Upper lobe of left lung (tissue), 6 donors: Measurements from ENCODE around the gene FIBCD1. TPM values are rescaled to one million over a fixed set of nuclear protein-coding genes. Genes with fewer than 3 reads are reported as not detected.

Experiments
- ATAC-seq, 2 donors: fragments of 200-7000 bp; cut with Tn5 transposase; one replicate each; pipeline ENCODE4 v1.9.1; 2022; ENCODE audit warnings: mild to moderate bottlenecking in 2 of 2, moderate library complexity in 2 of 2; ENCODE audit not compliant: low FRiP score in 2 of 2
- DNase-seq, 2 donors: peaks; one replicate each; pipeline ENCODE4 v3.0.0-alpha.2; 2019 to 2020
- H3K27ac ChIP-seq, 4 donors: fragments of 200-600 bp; sonication (generic); one replicate each; pipeline ENCODE4 v1.5.1; 2016 to 2019
- H3K27me3 ChIP-seq, 4 donors: fragments of 200-600 bp; sonication (generic); one replicate each; pipeline ENCODE4 v1.5.1; 2017 to 2019
- H3K36me3 ChIP-seq, 4 donors: fragments of 200-600 bp; sonication (generic); one replicate each; pipeline ENCODE4 v1.5.1; 2016 to 2019
- H3K4me1 ChIP-seq, 4 donors: fragments of 200-600 bp; sonication (generic); one replicate each; pipeline ENCODE4 v1.5.1; 2018 to 2019
- H3K4me3 ChIP-seq, 4 donors: fragments of 200-600 bp; sonication (generic); one replicate each; pipeline ENCODE4 v1.5.1; 2017 to 2019; ENCODE audit warnings: mild to moderate bottlenecking in 2 of 4, moderate library complexity in 1 of 4
- H3K9me3 ChIP-seq, 4 donors: fragments of 200-600 bp; sonication (generic); one replicate each; pipeline ENCODE4 v1.5.1; 2018 to 2019
- CTCF ChIP-seq, 6 experiments: fragments of 450-650 bp in 4 of 6; fragments of 200-600 bp in 2 of 6; sonication (generic) in 2 of 6; IDR thresholded peaks; one replicate each; pipeline ENCODE4 v1.5.1; 2016 to 2019; ENCODE audit warnings: antibody characterized with exemption in 6 of 6
- EP300 ChIP-seq, 4 donors: sonication (generic); formaldehyde crosslinking; IDR thresholded peaks; one replicate each; pipeline ENCODE4 v1.5.1; 2017; ENCODE audit warnings: antibody characterized with exemption in 4 of 4, control low read depth in 2 of 4
- POLR2A ChIP-seq, 4 donors: fragments of 450-650 bp; IDR thresholded peaks; one replicate each; pipeline ENCODE4 v1.5.1; 2016 to 2017; ENCODE audit warnings: antibody characterized with exemption in 4 of 4, mild to moderate bottlenecking in 2 of 4
- POLR2AphosphoS5 ChIP-seq, 2 donors: sonication (generic); formaldehyde crosslinking; IDR thresholded peaks; one replicate each; pipeline ENCODE4 v1.5.1; 2017; ENCODE audit warnings: antibody characterized with exemption in 2 of 2
- WGBS, 2 donors: methylation state at CpG; one replicate each; pipeline ENCODE4 v1.1.5; 2017 to 2018; 5-methylcytosine and 5-hydroxymethylcytosine counted together
- total RNA-seq, 6 donors: library from RNA; depleted of rRNA in 4 of 6; stranded (reverse); fragments of >200 nt in 4 of 6; gene quantifications; one replicate each; pipeline versions ENCODE4 v1.1.0 to v1.2.1, GENCODE V29; 2016 to 2021
- donor health status: DM: no; HTN: no; CAD: no; lungs with moderate emphysema.
- donor health status: DM: no; HTN: yes; CAD: no; lungs with severe emphysema.

Gene FIBCD1
- total RNA-seq, 6 donors from 2014 or later, result 0.30 to 15.8 (median 4.1) TPM

- TF ChIP-seq EP300 (IDR thresholded peaks at IDR 0.05), result no peak
- no peak for TF ChIP-seq POLR2A (IDR thresholded peaks at IDR 0.05)
- no peak for TF ChIP-seq CTCF (IDR thresholded peaks at IDR 0.05)
- TF ChIP-seq POLR2AphosphoS5 (IDR thresholded peaks at IDR 0.05), result no peak
- ATAC-seq, result no peak
- Histone ChIP-seq H3K27ac (no peak overlapping the region), H3K36me3 (no peaks in the 10 kb centered on the region), H3K9me3 (no peaks in the 10 kb centered on the region), H3K4me1 (no peaks in the 10 kb centered on the region), H3K27me3 (no peaks in the 10 kb centered on the region), H3K4me3 (no peak overlapping the region)
- DNase-seq, result peak in 1 of 2 donors; percentile 82
- 78% methylated on average over 25 of the region's 42 CpGs; no CpG with 5 or more reads in 1 of the 2 donors for WGBS, 2 donors
Observed at GRCh38 chr9:130923611-130924447, 15.2 kb downstream of the FIBCD1 start.

GRCh38 chr9:130922893-130923610 lies 16.0 kb downstream of the FIBCD1 start:
- 65 to 70% methylated on average over 15 to 16 of the region's 16 CpGs for WGBS, 2 donors
- no peak overlapping the region for H3K27ac ChIP-seq
- TF ChIP-seq EP300 (IDR thresholded peaks at IDR 0.05) (no peak), POLR2AphosphoS5 (IDR thresholded peaks at IDR 0.05) (no peak), CTCF (IDR thresholded peaks at IDR 0.05) (no peak), POLR2A (IDR thresholded peaks at IDR 0.05) (no peak)
- no peaks in the 10 kb centered on the region for H3K4me1 ChIP-seq
- H3K36me3 ChIP-seq, result no peaks in the 10 kb centered on the region
- ATAC-seq (no peak), DNase-seq (peak in 1 of 2 donors; percentile 20)
- no peaks in the 10 kb centered on the region for H3K9me3 ChIP-seq
- no peaks in the 10 kb centered on the region for H3K27me3 ChIP-seq
- no peak overlapping the region for H3K4me3 ChIP-seq

DNA sequence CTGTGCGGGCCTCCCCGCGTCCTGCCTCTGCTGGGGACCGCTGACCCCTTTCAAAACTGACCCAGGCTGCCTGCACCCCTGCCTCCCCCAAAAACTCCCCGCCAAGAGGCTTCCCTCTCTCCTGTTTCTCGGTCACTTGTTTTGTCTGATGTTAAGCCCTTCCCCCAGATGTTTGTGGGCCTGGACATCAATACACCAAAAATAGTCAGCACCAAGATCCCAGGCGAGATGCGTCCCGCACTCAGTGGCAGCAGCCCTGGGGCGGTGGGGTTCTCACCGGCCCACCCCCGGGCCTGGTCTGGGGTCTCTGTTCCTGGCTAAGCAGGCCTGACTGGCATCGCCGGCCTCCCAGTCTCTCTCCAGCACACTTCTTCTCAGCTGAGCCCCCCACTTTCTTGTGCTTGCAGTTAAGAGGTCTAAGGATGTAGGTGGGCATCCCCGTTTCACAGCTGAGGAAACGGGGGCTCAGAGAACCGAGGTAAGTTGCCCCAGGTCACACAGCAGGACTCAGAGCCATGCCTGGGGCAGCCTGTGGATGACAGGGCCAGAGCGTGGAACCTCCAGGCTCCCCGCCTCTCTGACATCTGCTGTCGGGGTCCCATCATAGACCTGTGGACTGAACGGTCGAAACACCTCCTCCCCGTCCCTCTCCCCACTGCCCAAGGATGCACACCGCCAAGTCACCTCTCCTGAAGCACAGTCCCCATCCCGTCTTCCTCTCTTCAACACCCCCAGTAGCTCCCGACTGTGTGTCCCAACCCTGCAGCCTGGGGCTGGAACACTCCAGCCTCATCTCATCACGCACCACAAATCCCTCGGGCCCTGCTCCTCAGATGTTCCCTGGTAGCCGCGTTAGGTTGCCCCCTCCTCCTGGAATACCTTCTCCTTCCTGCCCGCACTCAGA lies 16.8 kb downstream of the FIBCD1 start:
- Histone ChIP-seq H3K27me3 (no peaks in the 10 kb centered on the region), H3K4me1 (no peaks in the 10 kb centered on the region), H3K9me3 (no peaks in the 10 kb centered on the region), H3K4me3 (no peak overlapping the region), H3K36me3 (no peaks in the 10 kb centered on the region), H3K27ac (no peak overlapping the region)
- ATAC-seq (no peak), DNase-seq (peak in 1 of 2 donors; percentile 71)
- WGBS, 2 donors, result 67 to 74% methylated on average over 25 to 28 of the region's 31 CpGs
- TF ChIP-seq EP300 (IDR thresholded peaks at IDR 0.05) (no peak), CTCF (IDR thresholded peaks at IDR 0.05) (no peak)

DNA sequence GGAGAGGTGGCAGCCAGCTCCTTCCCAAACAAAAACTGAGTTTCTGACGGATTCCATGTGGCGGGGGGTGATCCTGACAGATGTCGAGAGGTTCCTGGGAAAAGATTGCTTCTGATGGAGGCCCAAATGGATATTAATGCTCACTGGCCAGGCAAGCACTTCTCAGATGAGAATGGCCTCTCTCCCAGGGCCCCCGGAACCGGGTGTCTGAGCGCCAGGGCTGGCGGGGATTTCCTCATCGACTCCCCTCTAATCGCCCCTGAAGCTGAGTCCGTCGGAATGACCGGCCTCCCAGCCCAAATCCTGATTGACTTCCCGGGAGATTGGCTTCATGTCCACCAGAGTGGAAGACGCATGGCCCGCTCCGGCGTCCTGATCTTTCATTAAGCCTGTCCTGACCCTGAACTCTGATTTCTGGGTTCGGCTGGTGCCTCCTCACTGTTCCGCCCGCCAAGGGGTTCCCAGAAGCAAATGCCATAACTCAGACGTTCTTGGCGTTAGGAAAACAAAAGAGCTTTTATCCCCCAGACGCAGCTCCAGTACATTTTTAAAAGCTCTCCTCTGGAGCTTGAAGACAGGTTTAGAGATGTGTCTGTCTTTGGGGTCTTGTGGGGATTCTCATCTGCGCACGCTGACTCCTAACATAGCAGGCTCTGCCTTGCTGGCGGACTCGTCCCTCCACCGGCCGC lies 17.6 kb downstream of the FIBCD1 start:
- no peak for ATAC-seq
- Histone ChIP-seq H3K27me3 (no peaks in the 10 kb centered on the region), H3K4me3 (no peak overlapping the region), H3K36me3 (no peaks in the 10 kb centered on the region), H3K4me1 (no peaks in the 10 kb centered on the region), H3K9me3 (no peaks in the 10 kb centered on the region), H3K27ac (no peak overlapping the region)
- peak in 1 of 2 donors; percentile 48 for DNase-seq
- 50 to 66% methylated on average over 19 to 29 of the region's 29 CpGs for WGBS, 2 donors
- TF ChIP-seq POLR2AphosphoS5 (IDR thresholded peaks at IDR 0.05) (no peak), POLR2A (IDR thresholded peaks at IDR 0.05) (no peak), EP300 (IDR thresholded peaks at IDR 0.05) (no peak), CTCF (IDR thresholded peaks at IDR 0.05) (no peak)
